NT2/D1 (cell line): ENCODE results near the gene SH2D5.

ENCODE experiments used
- SUZ12 ChIP-seq: IDR thresholded peaks from 2 replicates; pipeline ENCODE4 v1.6.1; 2011; ENCODE audit not compliant: insufficient read length, insufficient read depth; ENCODE audit errors: extremely low read depth
- YY1 ChIP-seq: IDR thresholded peaks from 2 replicates; pipeline ENCODE4 v1.6.1; 2011; ENCODE audit not compliant: insufficient read length, insufficient read depth
- ZNF274 ChIP-seq: IDR thresholded peaks from 2 replicates; pipeline ENCODE4 v1.6.1; 2011; ENCODE audit warnings: mild to moderate bottlenecking, low read depth, low read length

DNA sequence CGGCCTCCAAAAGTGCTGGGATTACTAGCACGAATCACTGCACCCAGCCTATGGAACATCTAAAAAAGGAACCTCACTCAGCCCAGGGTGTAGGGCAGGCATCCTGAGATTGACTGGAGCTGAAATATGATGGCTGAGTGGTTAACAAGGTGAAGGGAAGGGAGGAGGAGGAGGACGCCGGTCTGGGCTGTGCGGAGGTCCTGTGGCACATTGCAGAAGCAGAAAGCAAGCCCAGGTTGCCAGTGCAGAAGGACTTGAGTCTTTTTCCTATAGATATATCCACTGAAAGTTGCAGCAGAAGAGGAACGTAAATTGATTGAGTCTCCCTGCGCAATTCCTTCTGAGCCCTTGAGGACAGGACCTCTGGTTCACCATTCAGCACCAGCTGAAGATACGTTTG is 13.2 kb downstream of the SH2D5 start:
- TF ChIP-seq ZNF274 (no peak), YY1 (no peak), SUZ12 (no peak)
